ENCODE measurements around the gene PFDN4.
"Not testable (repeated sequence)": the region's sequence is repeated elsewhere in the genome, so short reads cannot be mapped to it uniquely, and the experiment has no call there.

Gene PFDN4

DNA sequence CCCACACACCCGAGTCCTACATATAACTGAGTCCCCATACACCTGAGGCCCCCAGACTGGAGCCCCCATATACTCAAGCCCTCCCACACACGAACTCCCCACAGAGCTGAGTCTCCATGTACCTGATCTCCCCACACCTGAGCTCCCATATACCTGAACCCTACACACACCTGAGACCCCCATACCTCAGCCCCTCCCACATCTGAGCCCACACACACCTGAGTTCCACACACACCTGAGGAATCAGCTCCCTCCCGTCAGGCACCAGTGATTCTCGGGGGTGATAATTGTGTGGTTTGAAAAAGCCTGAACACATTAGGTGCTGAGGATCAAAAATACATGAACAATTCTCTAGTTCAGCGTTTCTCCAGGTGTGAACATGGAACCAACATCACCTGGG is 15.4 kb downstream of the PFDN4 start:
- no peak overlapping the region for H3K4me3 ChIP-seq (ENCODE audit: low read length in 2 of 2)
- H3K9me3 ChIP-seq (ENCODE audit: control insufficient read depth in 2 of 2, low read length in 2 of 2) = no peaks in the 10 kb centered on the region
- H3K4me1 ChIP-seq (ENCODE audit: control insufficient read depth in 2 of 2, insufficient read depth in 2 of 2, low read length in 2 of 2) = no peaks in the 10 kb centered on the region
- H3K36me3 ChIP-seq (ENCODE audit: control insufficient read depth in 2 of 2, insufficient read depth in 2 of 2, low read length in 2 of 2) = no peaks in the 10 kb centered on the region
- no peak overlapping the region for H3K9ac ChIP-seq (ENCODE audit: low read depth in 1 of 2, low read length in 2 of 2)
- no peak overlapping the region for H3K27ac ChIP-seq (ENCODE audit: low read depth in 2 of 2, low read length in 2 of 2)
- H3K27me3 ChIP-seq (ENCODE audit: control insufficient read depth in 2 of 2, insufficient read depth in 2 of 2, low read length in 2 of 2) = no peaks in the 10 kb centered on the region

DNA sequence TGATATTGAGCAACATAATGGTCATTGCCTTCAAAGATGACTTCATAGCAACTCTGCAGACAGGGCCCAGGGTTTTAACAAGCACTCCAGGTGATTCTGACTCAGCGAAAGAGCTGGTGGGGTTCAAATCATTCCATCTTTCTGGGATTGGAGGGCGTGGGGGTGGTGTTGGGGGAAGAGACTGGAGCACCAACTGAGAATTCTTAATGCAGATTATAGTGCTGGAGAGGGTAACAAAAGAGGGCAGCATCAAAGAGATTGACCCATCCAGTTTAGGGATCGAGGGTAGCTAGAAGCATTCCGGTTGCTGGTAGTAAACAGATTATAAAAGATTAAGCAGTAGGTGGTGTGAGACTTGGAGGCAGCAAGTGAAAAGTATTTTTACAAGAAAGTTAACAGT is 15.9 kb downstream of the PFDN4 start:
- Histone ChIP-seq H3K9ac (ENCODE audit: low read depth in 1 of 2, low read length in 2 of 2) (no peak overlapping the region), H3K27me3 (ENCODE audit: control insufficient read depth in 2 of 2, insufficient read depth in 2 of 2, low read length in 2 of 2) (no peaks in the 10 kb centered on the region), H3K4me3 (ENCODE audit: low read length in 2 of 2) (no peak overlapping the region), H3K36me3 (ENCODE audit: control insufficient read depth in 2 of 2, insufficient read depth in 2 of 2, low read length in 2 of 2) (no peaks in the 10 kb centered on the region), H3K4me1 (ENCODE audit: control insufficient read depth in 2 of 2, insufficient read depth in 2 of 2, low read length in 2 of 2) (no peaks in the 10 kb centered on the region), H3K27ac (ENCODE audit: low read depth in 2 of 2, low read length in 2 of 2) (no peak overlapping the region), H3K9me3 (ENCODE audit: control insufficient read depth in 2 of 2, low read length in 2 of 2) (no peaks in the 10 kb centered on the region)

DNA sequence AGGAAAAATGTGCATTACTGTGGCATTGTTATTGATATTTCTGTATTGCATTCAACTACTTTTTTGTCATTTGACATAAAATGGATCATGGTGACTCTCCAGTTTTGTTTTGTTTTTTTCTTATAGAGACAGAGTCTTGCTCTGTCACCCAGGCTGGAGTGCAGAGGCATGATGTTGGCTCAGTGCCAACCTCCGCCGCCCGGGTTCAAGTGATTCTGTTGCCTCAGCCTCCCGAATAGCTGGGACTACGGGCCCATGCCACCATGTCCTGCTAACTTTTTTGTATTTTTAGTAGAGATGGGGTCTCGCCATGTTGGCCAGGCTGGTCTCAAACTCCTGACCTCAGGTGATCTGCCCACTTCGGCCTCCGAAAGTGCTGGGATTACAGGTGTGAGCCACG is 16.8 kb downstream of the PFDN4 start:
- H3K4me3 ChIP-seq (ENCODE audit: low read length in 2 of 2); H3K27me3 ChIP-seq (ENCODE audit: control insufficient read depth in 2 of 2, insufficient read depth in 2 of 2, low read length in 2 of 2); H3K9ac ChIP-seq (ENCODE audit: low read depth in 1 of 2, low read length in 2 of 2): not testable (repeated sequence)

DNA sequence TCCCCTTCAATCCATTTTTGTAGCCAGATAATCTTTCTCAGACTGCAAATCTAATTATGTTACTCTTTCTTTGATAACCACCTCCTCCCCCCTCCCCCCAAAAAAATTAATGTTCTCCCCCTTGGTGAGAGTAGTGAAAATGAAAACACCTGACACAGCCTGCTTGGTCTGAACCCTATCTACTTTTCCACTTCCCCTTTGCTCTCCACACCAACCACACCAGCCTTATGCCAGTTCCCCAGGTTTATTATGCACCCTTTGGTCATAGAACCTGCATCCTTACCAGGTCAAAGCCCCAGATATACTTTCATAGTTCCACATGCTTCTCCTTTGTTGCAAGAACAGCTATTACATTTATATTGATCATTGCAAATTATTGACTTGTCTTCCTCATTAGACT is 19.4 kb downstream of the PFDN4 start:
- no peaks in the 10 kb centered on the region for H3K27me3 ChIP-seq (ENCODE audit: control insufficient read depth in 2 of 2, insufficient read depth in 2 of 2, low read length in 2 of 2)
- no peaks in the 10 kb centered on the region for H3K36me3 ChIP-seq (ENCODE audit: control insufficient read depth in 2 of 2, insufficient read depth in 2 of 2, low read length in 2 of 2)
- H3K4me3 ChIP-seq (ENCODE audit: low read length in 2 of 2) = no peak overlapping the region
- no peaks in the 10 kb centered on the region for H3K4me1 ChIP-seq (ENCODE audit: control insufficient read depth in 2 of 2, insufficient read depth in 2 of 2, low read length in 2 of 2)
- no peaks in the 10 kb centered on the region for H3K9me3 ChIP-seq (ENCODE audit: control insufficient read depth in 2 of 2, low read length in 2 of 2)
- no peak overlapping the region for H3K9ac ChIP-seq (ENCODE audit: low read depth in 1 of 2, low read length in 2 of 2)
- no peak overlapping the region for H3K27ac ChIP-seq (ENCODE audit: low read depth in 2 of 2, low read length in 2 of 2)

More for the DNA sequence above, 16.8 kb downstream of the PFDN4 start:
- H3K36me3 ChIP-seq (ENCODE audit: control insufficient read depth in 2 of 2, insufficient read depth in 2 of 2, low read length in 2 of 2); H3K9me3 ChIP-seq (ENCODE audit: control insufficient read depth in 2 of 2, low read length in 2 of 2); H3K27ac ChIP-seq (ENCODE audit: low read depth in 2 of 2, low read length in 2 of 2); H3K4me1 ChIP-seq (ENCODE audit: control insufficient read depth in 2 of 2, insufficient read depth in 2 of 2, low read length in 2 of 2): not testable (repeated sequence)

DNA sequence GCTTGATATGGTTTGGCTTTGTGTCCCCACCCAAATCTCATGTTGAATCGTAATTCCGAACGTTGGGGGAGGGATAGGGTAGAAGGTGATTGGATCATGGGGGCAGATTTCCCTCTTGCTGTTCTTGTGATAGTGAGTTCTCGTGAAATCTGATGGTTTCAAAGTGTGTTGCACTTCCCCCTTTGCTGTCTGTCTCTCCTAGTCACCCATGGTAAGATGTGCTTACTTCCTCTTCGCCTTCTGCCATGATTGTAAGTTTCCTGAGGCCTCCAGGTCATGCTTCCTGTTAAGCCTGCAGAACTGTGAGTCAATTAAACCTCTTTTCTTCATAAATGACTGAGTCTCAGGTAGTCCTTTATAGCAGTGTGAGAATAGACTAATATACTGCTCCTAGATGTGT is 19.9 kb downstream of the PFDN4 start:
- H3K4me3 ChIP-seq (ENCODE audit: low read length in 2 of 2) = no peak overlapping the region
- H3K27me3 ChIP-seq (ENCODE audit: control insufficient read depth in 2 of 2, insufficient read depth in 2 of 2, low read length in 2 of 2) = no peaks in the 10 kb centered on the region
- H3K9ac ChIP-seq (ENCODE audit: low read depth in 1 of 2, low read length in 2 of 2) = no peak overlapping the region
- H3K36me3 ChIP-seq (ENCODE audit: control insufficient read depth in 2 of 2, insufficient read depth in 2 of 2, low read length in 2 of 2) = no peaks in the 10 kb centered on the region
- H3K4me1 ChIP-seq (ENCODE audit: control insufficient read depth in 2 of 2, insufficient read depth in 2 of 2, low read length in 2 of 2) = no peaks in the 10 kb centered on the region
- H3K9me3 ChIP-seq (ENCODE audit: control insufficient read depth in 2 of 2, low read length in 2 of 2) = no peaks in the 10 kb centered on the region
- no peak overlapping the region for H3K27ac ChIP-seq (ENCODE audit: low read depth in 2 of 2, low read length in 2 of 2)

DNA sequence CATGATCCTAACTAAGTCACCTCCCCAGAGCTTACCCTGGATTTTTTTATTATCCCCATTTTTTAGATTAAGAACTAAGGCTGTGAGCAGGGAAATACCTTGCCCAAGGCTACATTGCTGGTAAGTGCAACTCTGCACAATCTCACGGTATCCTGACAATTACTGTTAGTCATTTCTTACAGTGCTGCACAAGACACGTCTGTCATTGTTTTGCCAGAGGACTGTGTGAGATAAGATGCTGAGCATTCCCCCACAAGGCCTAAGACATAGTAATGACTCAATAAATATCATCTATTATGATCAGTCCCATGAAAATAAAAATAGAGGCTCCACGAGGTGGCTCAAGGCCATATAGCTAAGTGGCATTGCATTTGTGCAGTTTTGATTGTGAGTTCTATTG is 21.0 kb downstream of the PFDN4 start:
- Histone ChIP-seq H3K36me3 (ENCODE audit: control insufficient read depth in 2 of 2, insufficient read depth in 2 of 2, low read length in 2 of 2) (no peaks in the 10 kb centered on the region), H3K4me1 (ENCODE audit: control insufficient read depth in 2 of 2, insufficient read depth in 2 of 2, low read length in 2 of 2) (no peaks in the 10 kb centered on the region), H3K27me3 (ENCODE audit: control insufficient read depth in 2 of 2, insufficient read depth in 2 of 2, low read length in 2 of 2) (no peaks in the 10 kb centered on the region), H3K4me3 (ENCODE audit: low read length in 2 of 2) (no peak overlapping the region), H3K27ac (ENCODE audit: low read depth in 2 of 2, low read length in 2 of 2) (no peak overlapping the region), H3K9ac (ENCODE audit: low read depth in 1 of 2, low read length in 2 of 2) (no peak overlapping the region), H3K9me3 (ENCODE audit: control insufficient read depth in 2 of 2, low read length in 2 of 2) (no peaks in the 10 kb centered on the region)

DNA sequence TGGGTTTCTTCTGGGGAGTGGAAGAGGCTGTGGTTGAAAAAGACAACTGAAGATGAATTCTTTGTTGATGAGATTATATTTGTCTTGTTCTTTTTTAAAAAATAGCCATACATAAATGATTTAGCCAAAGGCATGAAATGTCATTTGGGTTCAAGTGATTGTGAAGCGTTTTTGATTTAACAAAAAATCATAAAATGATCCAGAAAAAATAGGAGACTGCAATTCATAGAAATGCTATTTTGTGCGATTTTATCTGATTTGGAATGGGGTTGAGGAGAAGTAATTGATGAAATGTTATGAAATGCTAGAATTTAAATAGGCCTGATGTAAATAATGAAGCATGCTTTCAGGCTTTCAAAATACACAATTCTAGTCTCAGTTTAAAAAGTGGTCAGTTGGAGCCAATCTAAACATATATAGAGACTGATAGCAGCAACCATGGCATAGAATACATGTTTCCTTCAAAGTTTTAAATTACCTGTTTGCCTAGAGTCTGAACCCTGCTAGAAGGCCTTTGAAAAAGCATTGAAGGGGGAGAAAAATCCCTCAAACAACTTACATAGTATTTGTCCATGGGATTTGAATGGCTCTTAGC is 21.8 kb downstream of the PFDN4 start:
- Histone ChIP-seq H3K4me3 (ENCODE audit: low read length in 2 of 2) (no peak overlapping the region), H3K27me3 (ENCODE audit: control insufficient read depth in 2 of 2, insufficient read depth in 2 of 2, low read length in 2 of 2) (no peaks in the 10 kb centered on the region), H3K27ac (ENCODE audit: low read depth in 2 of 2, low read length in 2 of 2) (no peak overlapping the region), H3K36me3 (ENCODE audit: control insufficient read depth in 2 of 2, insufficient read depth in 2 of 2, low read length in 2 of 2) (no peaks in the 10 kb centered on the region), H3K9ac (ENCODE audit: low read depth in 1 of 2, low read length in 2 of 2) (no peak overlapping the region), H3K9me3 (ENCODE audit: control insufficient read depth in 2 of 2, low read length in 2 of 2) (no peaks in the 10 kb centered on the region), H3K4me1 (ENCODE audit: control insufficient read depth in 2 of 2, insufficient read depth in 2 of 2, low read length in 2 of 2) (no peaks in the 10 kb centered on the region)

DNA sequence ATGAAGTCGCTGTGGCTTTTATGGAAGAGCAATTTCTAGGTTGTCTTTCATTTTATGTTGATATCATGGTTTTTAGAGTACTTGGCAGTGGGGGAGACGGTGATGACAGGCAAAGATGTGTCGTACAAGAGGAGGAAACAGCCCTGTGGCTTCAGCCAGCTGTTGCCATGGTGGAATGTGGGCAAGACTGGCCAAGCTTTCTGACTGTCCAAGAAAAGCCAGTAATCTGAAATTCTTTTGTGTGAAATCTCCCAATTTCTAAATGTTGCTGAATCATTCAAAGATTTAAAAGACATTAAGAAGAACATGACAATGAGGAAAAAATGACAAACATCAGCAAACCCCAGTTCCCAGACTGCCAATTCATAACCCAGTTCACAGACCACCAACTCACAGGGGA is 23.1 kb downstream of the PFDN4 start:
- no peak overlapping the region for H3K9ac ChIP-seq (ENCODE audit: low read depth in 1 of 2, low read length in 2 of 2)
- no peaks in the 10 kb centered on the region for H3K9me3 ChIP-seq (ENCODE audit: control insufficient read depth in 2 of 2, low read length in 2 of 2)
- H3K4me1 ChIP-seq (ENCODE audit: control insufficient read depth in 2 of 2, insufficient read depth in 2 of 2, low read length in 2 of 2) = no peaks in the 10 kb centered on the region
- H3K36me3 ChIP-seq (ENCODE audit: control insufficient read depth in 2 of 2, insufficient read depth in 2 of 2, low read length in 2 of 2) = no peaks in the 10 kb centered on the region
- H3K27ac ChIP-seq (ENCODE audit: low read depth in 2 of 2, low read length in 2 of 2) = no peak overlapping the region
- no peak overlapping the region for H3K4me3 ChIP-seq (ENCODE audit: low read length in 2 of 2)
- H3K27me3 ChIP-seq (ENCODE audit: control insufficient read depth in 2 of 2, insufficient read depth in 2 of 2, low read length in 2 of 2) = no peaks in the 10 kb centered on the region

DNA sequence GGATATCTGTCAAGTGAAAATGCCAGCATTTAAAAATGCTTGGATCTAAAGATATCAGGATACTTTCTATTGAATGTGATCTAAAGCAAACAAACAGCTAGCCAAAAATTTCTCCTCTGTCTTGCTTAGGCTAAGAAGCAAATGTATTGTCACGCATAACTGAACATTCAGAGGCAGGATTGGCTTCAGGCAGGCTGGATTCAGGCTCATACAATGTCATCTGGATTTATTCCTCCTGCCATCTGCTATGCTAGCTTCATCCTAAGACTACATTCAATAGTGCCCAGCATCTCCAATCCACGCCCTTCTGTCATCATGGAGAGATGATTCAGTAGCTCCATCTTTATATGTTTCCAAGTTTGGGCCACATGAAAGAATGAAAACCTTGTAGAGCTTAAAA is 27.1 kb downstream of the PFDN4 start:
- Histone ChIP-seq H3K4me3 (ENCODE audit: low read length in 2 of 2) (no peak overlapping the region), H3K9ac (ENCODE audit: low read depth in 1 of 2, low read length in 2 of 2) (no peak overlapping the region), H3K27ac (ENCODE audit: low read depth in 2 of 2, low read length in 2 of 2) (no peak overlapping the region), H3K36me3 (ENCODE audit: control insufficient read depth in 2 of 2, insufficient read depth in 2 of 2, low read length in 2 of 2) (no peaks in the 10 kb centered on the region), H3K27me3 (ENCODE audit: control insufficient read depth in 2 of 2, insufficient read depth in 2 of 2, low read length in 2 of 2) (peaks cover 0 to 2% of the 10 kb centered on the region in 2 donors), H3K4me1 (ENCODE audit: control insufficient read depth in 2 of 2, insufficient read depth in 2 of 2, low read length in 2 of 2) (no peaks in the 10 kb centered on the region), H3K9me3 (ENCODE audit: control insufficient read depth in 2 of 2, low read length in 2 of 2) (no peaks in the 10 kb centered on the region)

DNA sequence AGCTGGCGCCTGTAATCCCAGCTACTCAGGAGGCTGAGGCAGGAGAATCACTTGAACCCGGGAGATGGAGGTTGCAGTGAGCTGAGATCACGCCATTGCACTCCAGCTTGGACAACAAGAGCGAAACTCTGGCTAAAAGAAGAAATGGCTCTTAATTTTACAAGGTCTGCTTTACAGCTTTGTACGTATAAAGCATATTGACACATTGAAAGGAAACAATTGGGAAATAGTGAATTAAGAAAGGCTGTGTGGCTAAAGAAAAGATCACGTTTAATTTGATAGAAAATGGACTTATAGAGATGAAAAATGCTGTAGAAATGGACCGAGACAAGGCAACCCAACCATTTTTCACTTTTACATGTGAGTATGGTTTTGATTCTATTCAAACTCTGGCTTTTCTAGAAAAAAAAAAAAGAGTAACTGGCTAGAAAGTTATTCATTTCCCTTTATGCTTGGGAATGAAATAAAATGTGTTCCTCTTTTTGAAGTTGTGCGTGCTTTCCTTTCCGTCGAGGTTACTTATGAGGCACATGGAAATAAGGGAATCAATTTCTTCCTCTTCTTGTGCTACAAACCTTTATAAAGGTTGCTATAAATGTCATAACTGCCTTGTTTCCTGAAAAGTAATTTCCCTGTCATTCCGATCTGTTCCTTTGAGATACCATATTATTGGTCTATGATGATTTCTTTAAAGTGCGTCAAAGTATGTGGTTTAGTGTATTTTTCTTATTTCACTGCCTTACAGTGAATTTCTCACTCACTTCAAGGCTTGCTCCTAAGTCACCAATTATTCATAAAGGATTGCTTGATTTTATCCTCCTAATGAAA is 29.4 kb downstream of the PFDN4 start:
- H3K27ac ChIP-seq (ENCODE audit: low read depth in 2 of 2, low read length in 2 of 2) = no peak overlapping the region
- no peaks in the 10 kb centered on the region for H3K4me1 ChIP-seq (ENCODE audit: control insufficient read depth in 2 of 2, insufficient read depth in 2 of 2, low read length in 2 of 2)
- H3K4me3 ChIP-seq (ENCODE audit: low read length in 2 of 2) = no peak overlapping the region
- no peaks in the 10 kb centered on the region for H3K36me3 ChIP-seq (ENCODE audit: control insufficient read depth in 2 of 2, insufficient read depth in 2 of 2, low read length in 2 of 2)
- H3K27me3 ChIP-seq (ENCODE audit: control insufficient read depth in 2 of 2, insufficient read depth in 2 of 2, low read length in 2 of 2) = peaks cover 0 to 2% of the 10 kb centered on the region in 2 donors
- no peaks in the 10 kb centered on the region for H3K9me3 ChIP-seq (ENCODE audit: control insufficient read depth in 2 of 2, low read length in 2 of 2)
- H3K9ac ChIP-seq (ENCODE audit: low read depth in 1 of 2, low read length in 2 of 2) = no peak overlapping the region

Measured in mucosa of rectum (tissue), 2 donors.